ENCODE data around the gene PI4K2B. TPM values are rescaled to one million over a fixed set of nuclear protein-coding genes. Genes with fewer than 3 reads are reported as not detected.
A peak's percentile ranks its signal among the peaks of the same experiment; 100 is the strongest.
"Not testable (repeated sequence)": the region's sequence is repeated elsewhere in the genome, so short reads cannot be mapped to it uniquely, and the experiment has no call there.

Gene PI4K2B
- total and polyA plus RNA-seq, 2 experiments from 2014 or later: 3.3 to 6.5 TPM

DNA sequence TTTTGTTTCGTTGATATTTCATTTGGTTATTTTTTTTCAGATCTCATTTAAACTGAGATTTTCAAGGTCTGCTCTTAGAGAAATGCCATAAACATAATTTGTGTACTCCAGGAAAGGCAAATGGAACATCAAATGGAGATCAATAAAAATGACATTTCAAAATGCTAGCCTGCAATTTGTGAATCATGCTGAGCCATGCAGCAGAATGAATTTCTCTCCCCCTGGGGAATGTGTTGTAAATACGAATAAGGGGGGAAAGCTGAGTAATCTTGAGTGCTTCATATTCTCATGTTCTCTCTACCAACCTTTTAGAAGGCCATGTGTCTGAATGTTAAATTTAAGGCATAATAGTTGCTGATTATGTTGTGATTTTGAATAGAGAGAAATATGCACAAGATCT, 86.5 kb downstream of the PI4K2B start:
- Histone ChIP-seq H3K4me3 (no peak overlapping the region), H3K36me3 (peaks cover 7% of the 10 kb centered on the region), H3K9me3 (ENCODE audit: low read depth) (no peaks in the 10 kb centered on the region), H3K4me1 (ENCODE audit: low read depth) (no peaks in the 10 kb centered on the region), H3K27ac (no peak overlapping the region), H3K27me3 (no peaks in the 10 kb centered on the region)
- TF ChIP-seq, protein P1, sequence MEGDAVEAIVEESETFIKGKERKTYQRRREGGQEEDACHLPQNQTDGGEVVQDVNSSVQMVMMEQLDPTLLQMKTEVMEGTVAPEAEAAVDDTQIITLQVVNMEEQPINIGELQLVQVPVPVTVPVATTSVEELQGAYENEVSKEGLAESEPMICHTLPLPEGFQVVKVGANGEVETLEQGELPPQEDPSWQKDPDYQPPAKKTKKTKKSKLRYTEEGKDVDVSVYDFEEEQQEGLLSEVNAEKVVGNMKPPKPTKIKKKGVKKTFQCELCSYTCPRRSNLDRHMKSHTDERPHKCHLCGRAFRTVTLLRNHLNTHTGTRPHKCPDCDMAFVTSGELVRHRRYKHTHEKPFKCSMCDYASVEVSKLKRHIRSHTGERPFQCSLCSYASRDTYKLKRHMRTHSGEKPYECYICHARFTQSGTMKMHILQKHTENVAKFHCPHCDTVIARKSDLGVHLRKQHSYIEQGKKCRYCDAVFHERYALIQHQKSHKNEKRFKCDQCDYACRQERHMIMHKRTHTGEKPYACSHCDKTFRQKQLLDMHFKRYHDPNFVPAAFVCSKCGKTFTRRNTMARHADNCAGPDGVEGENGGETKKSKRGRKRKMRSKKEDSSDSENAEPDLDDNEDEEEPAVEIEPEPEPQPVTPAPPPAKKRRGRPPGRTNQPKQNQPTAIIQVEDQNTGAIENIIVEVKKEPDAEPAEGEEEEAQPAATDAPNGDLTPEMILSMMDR (IDR thresholded peaks at IDR 0.05; ENCODE audit: low read depth, low read length): no peak
- peak in 1 of 2 donors; percentile 37 for DNase-seq (ENCODE audit: low read depth in 1 of 2, low spot score in 1 of 2)

DNA sequence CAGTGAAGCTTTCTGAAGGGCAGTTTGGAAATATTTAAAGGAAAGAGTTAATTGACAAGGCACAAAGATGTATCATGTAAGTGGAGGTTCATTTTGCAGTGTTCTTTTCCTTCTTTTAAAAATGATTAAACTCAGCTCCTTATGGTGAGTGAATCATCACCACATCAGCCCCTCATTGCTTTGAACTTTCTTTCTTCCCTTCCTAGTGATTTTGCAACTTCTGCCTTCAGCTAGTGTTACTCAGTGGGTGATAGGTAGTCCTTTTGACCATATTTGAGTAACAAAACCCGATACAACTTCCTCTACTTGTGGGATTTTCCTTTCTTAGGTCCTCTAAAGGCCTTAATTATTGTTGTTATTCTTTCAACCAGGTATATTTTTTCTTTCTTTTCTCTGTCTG, 86.9 kb downstream of the PI4K2B start:
- Histone ChIP-seq H3K27me3 (no peaks in the 10 kb centered on the region), H3K27ac (no peak overlapping the region)
- TF ChIP-seq, protein P1 (IDR thresholded peaks at IDR 0.05; ENCODE audit: low read depth, low read length): no peak

DNA sequence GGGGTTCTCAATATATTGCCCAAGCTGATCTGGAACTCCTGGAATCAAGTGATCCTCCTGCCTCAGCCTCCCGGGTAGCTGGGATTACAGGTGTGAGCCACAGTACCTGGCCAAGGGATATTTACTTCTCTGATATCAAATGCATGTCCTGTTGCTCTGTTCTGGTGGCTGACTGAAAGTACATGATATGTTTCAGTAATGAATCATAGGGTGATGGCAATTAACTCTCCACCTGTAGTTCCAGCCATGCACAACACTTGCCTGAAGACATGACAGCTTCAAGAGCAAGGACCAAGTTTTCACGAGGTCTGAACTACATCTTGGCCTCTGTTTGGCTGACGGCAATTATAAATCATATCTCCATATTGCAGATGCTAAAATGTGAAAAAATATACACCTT, 87.9 kb downstream of the PI4K2B start:
- H3K4me3 ChIP-seq: no peak overlapping the region
- H3K4me1 ChIP-seq (ENCODE audit: low read depth): no peaks in the 10 kb centered on the region
- H3K27ac ChIP-seq: no peak overlapping the region
- TF ChIP-seq, protein P1 (IDR thresholded peaks at IDR 0.05; ENCODE audit: low read depth, low read length): no peak
- no peak for DNase-seq (ENCODE audit: low read depth in 1 of 2, low spot score in 1 of 2)
- H3K36me3 ChIP-seq: no peaks in the 10 kb centered on the region
- no peaks in the 10 kb centered on the region for H3K9me3 ChIP-seq (ENCODE audit: low read depth)
- no peaks in the 10 kb centered on the region for H3K27me3 ChIP-seq

More for the DNA sequence above, 86.9 kb downstream of the PI4K2B start:
- Histone ChIP-seq H3K4me3 (no peak overlapping the region), H3K9me3 (ENCODE audit: low read depth) (no peaks in the 10 kb centered on the region), H3K4me1 (ENCODE audit: low read depth) (no peaks in the 10 kb centered on the region), H3K36me3 (peaks cover 6% of the 10 kb centered on the region)
- peak in 1 of 2 donors; percentile 81 for DNase-seq (ENCODE audit: low read depth in 1 of 2, low spot score in 1 of 2)

DNA sequence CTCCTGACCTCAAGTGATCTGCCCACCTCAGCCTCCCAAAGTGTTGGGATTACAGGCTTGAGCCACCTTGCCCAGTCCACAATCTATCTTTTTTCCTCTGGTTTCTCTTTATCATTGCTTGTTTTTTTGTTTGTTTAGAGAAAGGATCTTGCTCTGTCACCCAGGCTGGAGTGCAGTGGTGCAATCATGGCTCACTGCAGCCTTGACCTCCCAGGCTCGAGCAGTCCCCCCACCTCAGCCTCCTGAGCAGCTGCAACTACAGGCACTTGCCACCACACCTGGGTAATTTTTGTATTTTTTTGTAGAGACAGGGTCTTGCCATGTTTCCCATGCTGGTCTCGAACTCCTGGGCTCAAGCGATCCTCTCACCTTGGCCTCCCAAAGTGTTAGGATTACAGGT, 94.6 kb downstream of the PI4K2B start:
- H3K36me3 ChIP-seq; H3K27me3 ChIP-seq; DNase-seq (ENCODE audit: low read depth in 1 of 2, low spot score in 1 of 2); H3K4me1 ChIP-seq (ENCODE audit: low read depth); H3K4me3 ChIP-seq; H3K27ac ChIP-seq; H3K9me3 ChIP-seq (ENCODE audit: low read depth): not testable (repeated sequence)

Other genes starting within 250 kb of the PI4K2B start
- gene LGI2, start 203.1 kb upstream of the PI4K2B start, total RNA-seq: 4.8 and 7.2 TPM in 2 replicates
- gene LGI2, start 203.1 kb upstream of the PI4K2B start, polyA plus RNA-seq: 8.7 and 12.6 TPM in 2 replicates
- gene SEPSECS, start 73.6 kb upstream of the PI4K2B start, total RNA-seq: 6.3 and 6.4 TPM in 2 replicates
- 3.6 and 9.6 TPM in 2 replicates for gene SEPSECS, start 73.6 kb upstream of the PI4K2B start, polyA plus RNA-seq
- 10.6 and 11.4 TPM in 2 replicates for gene ZCCHC4, start 78.7 kb downstream of the PI4K2B start, total RNA-seq
- gene ZCCHC4, start 78.7 kb downstream of the PI4K2B start, polyA plus RNA-seq: 8.9 and 11.2 TPM in 2 replicates
- gene ANAPC4, start 143.2 kb downstream of the PI4K2B start, total RNA-seq: 20.6 and 20.8 TPM in 2 replicates
- gene ANAPC4, start 143.2 kb downstream of the PI4K2B start, polyA plus RNA-seq: 35.5 and 39.3 TPM in 2 replicates